Epithelial cell of proximal tubule (primary cell): Measurements from ENCODE around the gene SIK3. TPM values are rescaled to one million over a fixed set of nuclear protein-coding genes. Genes with fewer than 3 reads are reported as not detected.

ENCODE experiments used
- DNase-seq: peaks from one replicate; pipeline ENCODE4 v3.0.0-alpha.2; 2011; ENCODE audit warnings: low read depth
- H3K4me3 ChIP-seq: 2 replicates; pipeline ENCODE4 v1.5.1; 2011; ENCODE audit warnings: low read depth, mild to moderate bottlenecking, low read length
- CTCF ChIP-seq: conservative IDR thresholded peaks from 2 replicates; pipeline ENCODE4 v1.5.1; 2012; ENCODE audit warnings: low read depth, mild to moderate bottlenecking, low read length
- total RNA-seq: library from RNA; depleted of rRNA; stranded (reverse); fragments of >200 nt; gene quantifications from 2 replicates; pipeline ENCODE4 v1.2.3, GENCODE V29; 2015

The SIK3 gene
- total RNA-seq, 1 donor from 2014 or later: 17.6 TPM

- H3K4me3 ChIP-seq: no peak overlapping the region
- no peak for TF ChIP-seq CTCF
- no peak for DNase-seq
Measured at GRCh38 chr11:116822575-116822974, 275.7 kb downstream of the SIK3 start.

- no peak overlapping the region for H3K4me3 ChIP-seq
- no peak for DNase-seq
- TF ChIP-seq CTCF: no peak
Measured at GRCh38 chr11:116821050-116821918, 276.9 kb downstream of the SIK3 start.

- no peak for TF ChIP-seq CTCF
- DNase-seq: no peak
- H3K4me3 ChIP-seq: no peak overlapping the region
Measured at GRCh38 chr11:116819049-116819448, 279.2 kb downstream of the SIK3 start.

GRCh38 chr11:116814502-116814901, 283.7 kb downstream of the SIK3 start:
- no peak for DNase-seq
- no peak overlapping the region for H3K4me3 ChIP-seq
- no peak for TF ChIP-seq CTCF

GRCh38 chr11:116813781-116814471, 284.3 kb downstream of the SIK3 start:
- TF ChIP-seq CTCF: no peak
- DNase-seq: no peak
- H3K4me3 ChIP-seq: no peak overlapping the region

GRCh38 chr11:116813170-116813569, 285.1 kb downstream of the SIK3 start:
- DNase-seq: no peak
- no peak overlapping the region for H3K4me3 ChIP-seq
- no peak for TF ChIP-seq CTCF
